Measurements from ENCODE around the gene MAGI3.

Gene MAGI3

GRCh38 chr1:113672491-113672890 is 282.2 kb downstream of the MAGI3 start:
- no peaks in the 10 kb centered on the region for H3K79me2 ChIP-seq (ENCODE audit: insufficient read depth, low read length)
- H3K4me3 ChIP-seq (ENCODE audit: low read length, poor library complexity, severe bottlenecking), result no peak overlapping the region
- no peaks in the 10 kb centered on the region for H3K27me3 ChIP-seq (ENCODE audit: insufficient read depth, low read length, poor library complexity, severe bottlenecking)
- H3K4me2 ChIP-seq (ENCODE audit: low read depth, low read length, poor library complexity, severe bottlenecking), result no peak overlapping the region
- no peak overlapping the region for H2AFZ ChIP-seq (ENCODE audit: low read length)
- no peaks in the 10 kb centered on the region for H3K4me1 ChIP-seq (ENCODE audit: insufficient read depth, low read length, poor library complexity, severe bottlenecking)
- no peaks in the 10 kb centered on the region for H3K9me3 ChIP-seq (ENCODE audit: insufficient read depth, low read depth, low read length)
- no peaks in the 10 kb centered on the region for H4K20me1 ChIP-seq (ENCODE audit: insufficient read depth, low read length, poor library complexity, severe bottlenecking)
- H3K36me3 ChIP-seq (ENCODE audit: insufficient read depth, low read length), result no peaks in the 10 kb centered on the region; the same call in 1 of the 2 replicates
- H3K9ac ChIP-seq (ENCODE audit: low read depth, low read length, poor library complexity, severe bottlenecking), result no peak overlapping the region
- no peaks in the 10 kb centered on the region for H3F3A ChIP-seq (ENCODE audit: low read depth)
- no peak for TF ChIP-seq EZH2phosphoT487 (IDR thresholded peaks at IDR 0.05; ENCODE audit: borderline replicate concordance)
- TF ChIP-seq CTCF (conservative IDR thresholded peaks at IDR 0.05; ENCODE audit: low read length), result no peak
- no peaks in the 10 kb centered on the region for H3K9me2 ChIP-seq (replicated peaks; ENCODE audit: low read depth, low read length)

- Histone ChIP-seq H3K9ac (ENCODE audit: low read depth, low read length, poor library complexity, severe bottlenecking) (no peak overlapping the region), H2AFZ (ENCODE audit: low read length) (no peak overlapping the region), H3K9me3 (ENCODE audit: insufficient read depth, low read depth, low read length) (no peaks in the 10 kb centered on the region), H3K4me2 (ENCODE audit: low read depth, low read length, poor library complexity, severe bottlenecking) (no peak overlapping the region), H3F3A (ENCODE audit: low read depth) (no peaks in the 10 kb centered on the region), H4K20me1 (ENCODE audit: insufficient read depth, low read length, poor library complexity, severe bottlenecking) (no peaks in the 10 kb centered on the region), H3K9me2 (replicated peaks; ENCODE audit: low read depth, low read length) (no peaks in the 10 kb centered on the region), H3K36me3 (ENCODE audit: insufficient read depth, low read length) (no peaks in the 10 kb centered on the region; the same call in 1 of the 2 replicates), H3K27me3 (ENCODE audit: insufficient read depth, low read length, poor library complexity, severe bottlenecking) (no peaks in the 10 kb centered on the region), H3K79me2 (ENCODE audit: insufficient read depth, low read length) (no peaks in the 10 kb centered on the region), H3K4me3 (ENCODE audit: low read length, poor library complexity, severe bottlenecking) (no peak overlapping the region), H3K4me1 (ENCODE audit: insufficient read depth, low read length, poor library complexity, severe bottlenecking) (no peaks in the 10 kb centered on the region)
- TF ChIP-seq CTCF (conservative IDR thresholded peaks at IDR 0.05; ENCODE audit: low read length) (no peak), EZH2phosphoT487 (IDR thresholded peaks at IDR 0.05; ENCODE audit: borderline replicate concordance) (no peak)
Measured at GRCh38 chr1:113674591-113674990, 284.3 kb downstream of the MAGI3 start.

GRCh38 chr1:113675302-113675701 is 285.0 kb downstream of the MAGI3 start:
- H3K9me2 ChIP-seq (replicated peaks; ENCODE audit: low read depth, low read length), result no peaks in the 10 kb centered on the region
- no peaks in the 10 kb centered on the region for H4K20me1 ChIP-seq (ENCODE audit: insufficient read depth, low read length, poor library complexity, severe bottlenecking)
- TF ChIP-seq CTCF (conservative IDR thresholded peaks at IDR 0.05; ENCODE audit: low read length), result no peak
- no peak for TF ChIP-seq EZH2phosphoT487 (IDR thresholded peaks at IDR 0.05; ENCODE audit: borderline replicate concordance)
- no peak overlapping the region for H3K4me2 ChIP-seq (ENCODE audit: low read depth, low read length, poor library complexity, severe bottlenecking)
- H3K9me3 ChIP-seq (ENCODE audit: insufficient read depth, low read depth, low read length), result no peaks in the 10 kb centered on the region
- H3K79me2 ChIP-seq (ENCODE audit: insufficient read depth, low read length), result no peaks in the 10 kb centered on the region
- no peaks in the 10 kb centered on the region; the same call in 1 of the 2 replicates for H3K36me3 ChIP-seq (ENCODE audit: insufficient read depth, low read length)
- H3F3A ChIP-seq (ENCODE audit: low read depth), result no peaks in the 10 kb centered on the region
- no peak overlapping the region for H3K9ac ChIP-seq (ENCODE audit: low read depth, low read length, poor library complexity, severe bottlenecking)
- H3K4me3 ChIP-seq (ENCODE audit: low read length, poor library complexity, severe bottlenecking), result no peak overlapping the region
- H2AFZ ChIP-seq (ENCODE audit: low read length), result no peak overlapping the region
- no peaks in the 10 kb centered on the region for H3K27me3 ChIP-seq (ENCODE audit: insufficient read depth, low read length, poor library complexity, severe bottlenecking)
- H3K4me1 ChIP-seq (ENCODE audit: insufficient read depth, low read length, poor library complexity, severe bottlenecking), result no peaks in the 10 kb centered on the region

Data from Loucy (cell line).